Renal pelvis (tissue), 4 donors: ENCODE measurements around the gene APBB2. TPM values are rescaled to one million over a fixed set of nuclear protein-coding genes. Genes with fewer than 3 reads are reported as not detected.

Source experiments
- DNase-seq: peaks from one replicate; pipeline ENCODE4 v3.0.0-alpha.2; 2013
- polyA plus RNA-seq, 3 donors: library from polyadenylated mRNA; unstranded; fragments of 120-200 nt; gene quantifications; one replicate each; pipeline ENCODE4 v1.2.1, GENCODE V29; 2013; ENCODE audit not compliant: insufficient read length in 3 of 3

APBB2 gene
- polyA plus RNA-seq, 3 donors: 43.3 to 59.5 (median 59.4) TPM

GRCh38 chr4:40858962-40859361 lies 355.4 kb downstream of the APBB2 start:
- no peak for DNase-seq

- DNase-seq: no peak
These were observed 356.4 kb downstream of the APBB2 start for GRCh38 chr4:40857956-40858355.

- DNase-seq: peak; percentile 81
These were observed 357.4 kb downstream of the APBB2 start for GRCh38 chr4:40856840-40857362.

- no peak for DNase-seq
These were observed 358.0 kb downstream of the APBB2 start for GRCh38 chr4:40856277-40856839.

- no peak for DNase-seq
These were observed 363.8 kb downstream of the APBB2 start for GRCh38 chr4:40850496-40850895.

- DNase-seq: no peak
These were observed 365.4 kb downstream of the APBB2 start for GRCh38 chr4:40848940-40849339.

GRCh38 chr4:40848251-40848650 lies 366.1 kb downstream of the APBB2 start:
- DNase-seq: no peak

GRCh38 chr4:40846532-40846931 lies 367.8 kb downstream of the APBB2 start:
- no peak for DNase-seq

- no peak for DNase-seq
These were observed 369.0 kb downstream of the APBB2 start for GRCh38 chr4:40845154-40845835.

- DNase-seq: no peak
These were observed 370.1 kb downstream of the APBB2 start for GRCh38 chr4:40844261-40844660.

- DNase-seq: no peak
These were observed 370.6 kb downstream of the APBB2 start for GRCh38 chr4:40843696-40844095.

- DNase-seq: no peak
These were observed 371.5 kb downstream of the APBB2 start for GRCh38 chr4:40842725-40843423.

- DNase-seq: no peak
These were observed 372.0 kb downstream of the APBB2 start for GRCh38 chr4:40842318-40842717.

GRCh38 chr4:40840985-40841571 lies 373.3 kb downstream of the APBB2 start:
- DNase-seq: peak; percentile 89

- no peak for DNase-seq
These were observed 373.9 kb downstream of the APBB2 start for GRCh38 chr4:40840255-40840984.

GRCh38 chr4:40838742-40839141 lies 375.6 kb downstream of the APBB2 start:
- DNase-seq: no peak

- DNase-seq: no peak
These were observed 377.1 kb downstream of the APBB2 start for GRCh38 chr4:40837094-40837870.

- no peak for DNase-seq
These were observed 381.1 kb downstream of the APBB2 start for GRCh38 chr4:40833212-40833611.

GRCh38 chr4:40832175-40832574 lies 382.2 kb downstream of the APBB2 start:
- no peak for DNase-seq

GRCh38 chr4:40831146-40831907 lies 383.0 kb downstream of the APBB2 start:
- no peak for DNase-seq
